A673 (cell line): ENCODE data around the gene UACA.

ENCODE experiments used
- EZH2 ChIP-seq: fragments of 200-600 bp; sonication (generic); IDR thresholded peaks from 2 replicates; pipeline ENCODE4 v1.6.1; 2017; ENCODE audit warnings: borderline replicate concordance, low read depth, mild to moderate bottlenecking, mixed read lengths, antibody characterized with exemption, low read length; ENCODE audit not compliant: poor library complexity, severe bottlenecking
- TF ChIP-seq, protein P1 (sequence below): fragments of 300-800, 200-600 bp; sonication (generic); conservative IDR thresholded peaks from 2 replicates; pipeline ENCODE4 v1.5.1; 2017; ENCODE audit warnings: low read depth, mild to moderate bottlenecking, antibody characterized with exemption, low read length, moderate library complexity, mixed read lengths

DNA sequence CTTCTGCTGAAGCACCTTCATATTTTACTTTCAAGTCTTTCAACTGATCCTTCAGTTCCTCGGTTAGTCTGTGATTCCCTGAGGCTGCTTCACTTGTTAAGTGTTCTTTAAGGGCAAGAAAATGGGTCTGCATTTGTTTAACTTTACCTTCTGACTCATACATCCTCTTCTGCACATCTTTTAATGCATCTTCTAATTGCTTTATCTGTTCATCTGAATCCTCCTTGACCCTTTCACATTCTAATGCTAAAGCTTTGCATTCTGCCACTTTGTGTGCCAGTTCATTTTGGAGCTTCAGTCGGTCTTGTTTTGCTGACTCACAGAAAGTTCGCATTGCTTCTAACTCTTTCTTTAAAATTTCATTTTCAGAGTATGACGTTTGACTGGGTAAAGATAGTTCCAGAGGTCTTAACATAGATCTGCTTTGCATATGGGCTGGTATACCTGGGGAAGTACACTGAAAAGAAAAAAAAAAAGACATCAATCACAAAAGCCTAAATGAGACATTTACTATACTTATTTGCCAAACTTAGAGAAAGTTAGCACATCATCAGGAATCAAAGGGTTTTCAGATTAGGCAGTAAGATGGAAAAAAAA lies 94.3 kb downstream of the UACA start:
- TF ChIP-seq, protein P1, sequence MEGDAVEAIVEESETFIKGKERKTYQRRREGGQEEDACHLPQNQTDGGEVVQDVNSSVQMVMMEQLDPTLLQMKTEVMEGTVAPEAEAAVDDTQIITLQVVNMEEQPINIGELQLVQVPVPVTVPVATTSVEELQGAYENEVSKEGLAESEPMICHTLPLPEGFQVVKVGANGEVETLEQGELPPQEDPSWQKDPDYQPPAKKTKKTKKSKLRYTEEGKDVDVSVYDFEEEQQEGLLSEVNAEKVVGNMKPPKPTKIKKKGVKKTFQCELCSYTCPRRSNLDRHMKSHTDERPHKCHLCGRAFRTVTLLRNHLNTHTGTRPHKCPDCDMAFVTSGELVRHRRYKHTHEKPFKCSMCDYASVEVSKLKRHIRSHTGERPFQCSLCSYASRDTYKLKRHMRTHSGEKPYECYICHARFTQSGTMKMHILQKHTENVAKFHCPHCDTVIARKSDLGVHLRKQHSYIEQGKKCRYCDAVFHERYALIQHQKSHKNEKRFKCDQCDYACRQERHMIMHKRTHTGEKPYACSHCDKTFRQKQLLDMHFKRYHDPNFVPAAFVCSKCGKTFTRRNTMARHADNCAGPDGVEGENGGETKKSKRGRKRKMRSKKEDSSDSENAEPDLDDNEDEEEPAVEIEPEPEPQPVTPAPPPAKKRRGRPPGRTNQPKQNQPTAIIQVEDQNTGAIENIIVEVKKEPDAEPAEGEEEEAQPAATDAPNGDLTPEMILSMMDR = no peak
- TF ChIP-seq EZH2 = no peak
